ENCODE measurements around the gene OOSP2.

The OOSP2 gene, protein sequence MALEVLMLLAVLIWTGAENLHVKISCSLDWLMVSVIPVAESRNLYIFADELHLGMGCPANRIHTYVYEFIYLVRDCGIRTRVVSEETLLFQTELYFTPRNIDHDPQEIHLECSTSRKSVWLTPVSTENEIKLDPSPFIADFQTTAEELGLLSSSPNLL

DNA sequence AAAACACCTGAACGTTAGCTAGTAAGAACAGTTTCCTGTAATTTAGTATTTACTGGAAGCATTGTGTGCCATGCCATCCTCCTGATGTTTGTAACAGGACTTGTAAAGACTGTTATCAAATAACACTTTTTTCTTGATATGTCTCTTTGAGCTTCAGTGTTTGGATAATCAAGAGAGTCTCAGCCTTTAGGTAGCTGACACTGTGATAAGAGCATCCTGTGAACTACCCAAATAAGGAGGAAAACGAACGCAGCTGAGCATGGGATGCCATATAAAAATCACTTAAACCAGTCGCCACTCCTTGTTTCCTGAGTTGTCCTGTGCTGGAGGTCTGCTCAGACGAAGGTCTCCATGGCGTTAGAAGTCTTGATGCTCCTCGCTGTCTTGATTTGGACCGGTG lies at the start of gene OOSP2:
OOSP2 (plus strand) TSS at position 301 of the 400 bp plus-strand sequence; CDS start at position 352, 51 bp downstream.
- no peaks in the 10 kb centered on the region for H3K36me3 ChIP-seq
- no peaks in the 10 kb centered on the region for H3K9me3 ChIP-seq
- intact Hi-C loops (cut with DNase I; ENCODE audit: low total_unique reads), result no loop called here
- no peak for DNase-seq
- H3K4me3 ChIP-seq, result no peak within 1 kb of the TSS
- TF ChIP-seq, protein P1, sequence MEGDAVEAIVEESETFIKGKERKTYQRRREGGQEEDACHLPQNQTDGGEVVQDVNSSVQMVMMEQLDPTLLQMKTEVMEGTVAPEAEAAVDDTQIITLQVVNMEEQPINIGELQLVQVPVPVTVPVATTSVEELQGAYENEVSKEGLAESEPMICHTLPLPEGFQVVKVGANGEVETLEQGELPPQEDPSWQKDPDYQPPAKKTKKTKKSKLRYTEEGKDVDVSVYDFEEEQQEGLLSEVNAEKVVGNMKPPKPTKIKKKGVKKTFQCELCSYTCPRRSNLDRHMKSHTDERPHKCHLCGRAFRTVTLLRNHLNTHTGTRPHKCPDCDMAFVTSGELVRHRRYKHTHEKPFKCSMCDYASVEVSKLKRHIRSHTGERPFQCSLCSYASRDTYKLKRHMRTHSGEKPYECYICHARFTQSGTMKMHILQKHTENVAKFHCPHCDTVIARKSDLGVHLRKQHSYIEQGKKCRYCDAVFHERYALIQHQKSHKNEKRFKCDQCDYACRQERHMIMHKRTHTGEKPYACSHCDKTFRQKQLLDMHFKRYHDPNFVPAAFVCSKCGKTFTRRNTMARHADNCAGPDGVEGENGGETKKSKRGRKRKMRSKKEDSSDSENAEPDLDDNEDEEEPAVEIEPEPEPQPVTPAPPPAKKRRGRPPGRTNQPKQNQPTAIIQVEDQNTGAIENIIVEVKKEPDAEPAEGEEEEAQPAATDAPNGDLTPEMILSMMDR (IDR thresholded peaks at IDR 0.05), result no peak
- no peaks in the 10 kb centered on the region for H3K27me3 ChIP-seq
- no peaks in the 10 kb centered on the region for H3K4me1 ChIP-seq
- no peak within 1 kb of the TSS for H3K27ac ChIP-seq

DNA sequence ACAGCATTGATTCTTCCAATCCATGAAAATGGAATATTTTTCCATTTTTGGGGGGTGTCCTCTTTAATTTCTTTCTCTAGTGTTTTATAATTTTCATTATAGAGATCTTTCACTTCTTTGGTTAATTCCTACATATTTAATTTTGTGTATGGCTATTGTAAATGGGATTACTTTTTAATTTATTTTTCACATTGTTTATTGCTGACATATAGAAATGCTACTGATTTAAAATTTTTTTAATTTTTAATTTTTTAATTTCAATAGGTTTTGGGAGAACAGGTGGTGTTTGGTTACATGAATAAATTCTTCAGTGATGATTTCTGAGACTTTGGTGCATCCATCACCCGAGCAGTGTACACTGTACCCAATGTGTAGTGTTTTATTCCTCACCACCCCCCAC lies 49.8 kb upstream of the OOSP2 start:
- TF ChIP-seq, protein P1 (IDR thresholded peaks at IDR 0.05), result no peak
- no peaks in the 10 kb centered on the region for H3K4me1 ChIP-seq
- no peaks in the 10 kb centered on the region for H3K36me3 ChIP-seq
- H3K9me3 ChIP-seq, result no peaks in the 10 kb centered on the region
- intact Hi-C loops (cut with DNase I; ENCODE audit: low total_unique reads), result no loop called here
- H3K27me3 ChIP-seq, result no peaks in the 10 kb centered on the region
- no peak overlapping the region for H3K4me3 ChIP-seq
- H3K27ac ChIP-seq, result no peak overlapping the region
- no peak for DNase-seq

DNA sequence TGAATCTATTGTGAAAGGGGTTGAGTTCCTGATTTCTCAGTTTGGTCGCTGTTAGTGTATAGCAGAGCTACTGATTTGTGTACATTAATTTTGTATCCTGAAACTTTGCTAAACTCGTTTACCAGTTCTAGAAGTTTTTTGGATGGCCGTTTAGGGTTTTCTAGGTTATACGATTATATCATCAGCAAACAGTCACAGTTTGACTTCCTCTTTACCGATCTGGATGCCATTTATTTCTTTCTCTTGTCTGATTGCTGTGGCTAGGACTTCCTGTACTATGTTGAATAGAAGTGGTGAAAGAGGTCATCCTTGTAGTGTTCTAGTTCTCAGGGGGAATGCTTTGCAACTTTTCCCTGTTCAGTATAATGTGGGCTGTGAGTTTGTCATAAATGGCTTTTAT lies 47.8 kb upstream of the OOSP2 start:
- no peaks in the 10 kb centered on the region for H3K27me3 ChIP-seq
- no peaks in the 10 kb centered on the region for H3K36me3 ChIP-seq
- TF ChIP-seq, protein P1 (IDR thresholded peaks at IDR 0.05), result no peak
- H3K27ac ChIP-seq, result no peak overlapping the region
- H3K4me1 ChIP-seq, result no peaks in the 10 kb centered on the region
- no peak overlapping the region for H3K4me3 ChIP-seq
- no peak for DNase-seq
- intact Hi-C loops (cut with DNase I; ENCODE audit: low total_unique reads), result no loop called here
- no peaks in the 10 kb centered on the region for H3K9me3 ChIP-seq

DNA sequence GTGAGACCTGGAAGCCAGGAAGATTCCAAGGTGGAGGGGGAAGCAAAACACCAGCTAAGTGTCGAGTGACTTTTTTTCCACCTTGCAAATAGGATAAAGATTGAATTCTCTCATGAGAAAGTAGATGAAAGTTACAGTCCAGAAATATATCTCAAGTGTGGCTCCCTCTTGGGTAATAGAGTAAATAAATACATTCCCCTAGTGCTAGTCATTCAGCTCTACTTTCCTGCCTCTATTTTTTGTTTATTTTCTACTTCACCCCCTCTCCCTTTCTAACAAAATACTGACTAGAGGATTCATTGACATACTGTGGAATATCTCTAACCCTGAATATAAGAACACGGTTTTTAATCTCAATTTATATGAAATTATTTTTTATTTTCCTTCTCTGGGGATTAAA lies 42.4 kb upstream of the OOSP2 start:
- no peaks in the 10 kb centered on the region for H3K4me1 ChIP-seq
- no peaks in the 10 kb centered on the region for H3K9me3 ChIP-seq
- H3K27me3 ChIP-seq, result no peaks in the 10 kb centered on the region
- H3K4me3 ChIP-seq, result no peak overlapping the region
- no peak for DNase-seq
- intact Hi-C loops (cut with DNase I; ENCODE audit: low total_unique reads), result no loop called here
- no peaks in the 10 kb centered on the region for H3K36me3 ChIP-seq
- no peak overlapping the region for H3K27ac ChIP-seq
- TF ChIP-seq, protein P1 (IDR thresholded peaks at IDR 0.05), result no peak

DNA sequence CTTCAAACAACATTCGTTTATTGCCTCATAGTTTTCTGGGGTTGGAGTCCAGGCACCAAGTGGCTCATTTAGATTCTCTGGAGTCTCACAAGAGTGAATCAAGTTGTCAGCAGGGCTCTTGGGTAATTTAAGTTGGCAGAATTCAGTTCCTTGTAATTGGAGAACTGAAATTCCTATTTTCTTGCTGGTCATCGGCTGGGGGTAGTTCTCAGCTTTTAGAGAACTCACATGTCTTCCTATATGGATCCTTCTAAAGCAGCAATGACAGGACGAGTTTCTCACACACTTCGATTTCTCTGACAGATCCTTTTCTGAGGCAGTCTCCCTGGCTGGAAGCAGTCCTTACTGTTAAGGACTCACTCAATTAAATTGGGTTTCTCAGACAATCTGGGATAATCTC lies 40.5 kb upstream of the OOSP2 start:
- intact Hi-C loops (cut with DNase I; ENCODE audit: low total_unique reads), result no loop called here
- no peak for DNase-seq
- TF ChIP-seq, protein P1 (IDR thresholded peaks at IDR 0.05), result no peak
- H3K36me3 ChIP-seq, result no peaks in the 10 kb centered on the region
- no peak overlapping the region for H3K27ac ChIP-seq
- H3K27me3 ChIP-seq, result no peaks in the 10 kb centered on the region
- H3K4me3 ChIP-seq, result no peak overlapping the region
- H3K9me3 ChIP-seq, result no peaks in the 10 kb centered on the region
- H3K4me1 ChIP-seq, result no peaks in the 10 kb centered on the region

DNA sequence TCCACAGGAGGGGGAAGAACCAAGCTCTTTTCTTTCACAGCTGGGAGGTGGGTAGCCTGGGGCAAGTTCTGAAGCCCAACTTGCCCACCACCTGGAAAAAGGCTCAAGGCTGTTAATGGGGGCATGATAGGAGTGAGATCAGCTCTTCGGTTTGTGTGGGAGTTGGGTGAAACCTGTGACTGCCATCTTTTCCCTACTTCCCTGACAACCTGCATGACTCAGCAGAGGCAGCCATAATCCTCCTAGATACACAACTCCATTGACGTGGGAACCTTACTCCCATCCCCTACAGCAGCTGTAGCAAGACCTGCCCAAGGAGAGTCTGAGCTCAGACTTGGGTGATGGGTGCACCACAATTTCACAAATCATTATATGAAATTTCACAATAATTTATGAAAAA lies 36.5 kb upstream of the OOSP2 start:
- Histone ChIP-seq H3K27me3 (no peaks in the 10 kb centered on the region), H3K4me3 (no peak overlapping the region), H3K9me3 (no peaks in the 10 kb centered on the region), H3K27ac (no peak overlapping the region), H3K36me3 (no peaks in the 10 kb centered on the region), H3K4me1 (no peaks in the 10 kb centered on the region)
- TF ChIP-seq, protein P1 (IDR thresholded peaks at IDR 0.05), result no peak
- intact Hi-C loops (cut with DNase I; ENCODE audit: low total_unique reads), result no loop called here
- no peak for DNase-seq

Data from tibial artery (tissue), 4 donors.